OCI-LY1 (cell line): ENCODE measurements around the gene TOX2.

ENCODE experiments used
- EZH2 ChIP-seq: fragments of 200-600 bp; sonication (generic), shearing (Covaris generic); IDR thresholded peaks from 2 replicates; pipeline ENCODE4 v1.8.0; 2017; ENCODE audit warnings: borderline replicate concordance, mixed run types, mild to moderate bottlenecking, antibody characterized with exemption, low read length, moderate library complexity, mixed read lengths
- TF ChIP-seq, protein P1 (sequence below): fragments of 200-600 bp; sonication (generic), shearing (Covaris generic); IDR thresholded peaks from 2 replicates; pipeline ENCODE4 v1.5.1; 2017; ENCODE audit warnings: mild to moderate bottlenecking, antibody characterized with exemption, low read length, moderate library complexity, mixed read lengths

GRCh38 chr20:44099832-44100231 lies 185.2 kb downstream of the TOX2 start:
- TF ChIP-seq, protein P1, sequence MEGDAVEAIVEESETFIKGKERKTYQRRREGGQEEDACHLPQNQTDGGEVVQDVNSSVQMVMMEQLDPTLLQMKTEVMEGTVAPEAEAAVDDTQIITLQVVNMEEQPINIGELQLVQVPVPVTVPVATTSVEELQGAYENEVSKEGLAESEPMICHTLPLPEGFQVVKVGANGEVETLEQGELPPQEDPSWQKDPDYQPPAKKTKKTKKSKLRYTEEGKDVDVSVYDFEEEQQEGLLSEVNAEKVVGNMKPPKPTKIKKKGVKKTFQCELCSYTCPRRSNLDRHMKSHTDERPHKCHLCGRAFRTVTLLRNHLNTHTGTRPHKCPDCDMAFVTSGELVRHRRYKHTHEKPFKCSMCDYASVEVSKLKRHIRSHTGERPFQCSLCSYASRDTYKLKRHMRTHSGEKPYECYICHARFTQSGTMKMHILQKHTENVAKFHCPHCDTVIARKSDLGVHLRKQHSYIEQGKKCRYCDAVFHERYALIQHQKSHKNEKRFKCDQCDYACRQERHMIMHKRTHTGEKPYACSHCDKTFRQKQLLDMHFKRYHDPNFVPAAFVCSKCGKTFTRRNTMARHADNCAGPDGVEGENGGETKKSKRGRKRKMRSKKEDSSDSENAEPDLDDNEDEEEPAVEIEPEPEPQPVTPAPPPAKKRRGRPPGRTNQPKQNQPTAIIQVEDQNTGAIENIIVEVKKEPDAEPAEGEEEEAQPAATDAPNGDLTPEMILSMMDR: no peak
- no peak for TF ChIP-seq EZH2
